ENCODE data around the gene PTPN14.

GRCh38 chr1:214303141-214303930 is 248.1 kb downstream of the PTPN14 start:
- TF ChIP-seq CTCF (IDR thresholded peaks at IDR 0.05) = no peak
- TF ChIP-seq POLR2A (IDR thresholded peaks at IDR 0.05) = no peak
